Measurements from ENCODE around the gene RGS3.

GRCh38 chr9:113584428-113585084 lies 121.0 kb downstream of the RGS3 start:
- no peak for TF ChIP-seq CTCF (IDR thresholded peaks at IDR 0.05; ENCODE audit: low read depth, low read length)
- no peak for TF ChIP-seq EZH2phosphoT487 (IDR thresholded peaks at IDR 0.05; ENCODE audit: low read depth)

Data from OCI-LY3 (cell line).